Stimulated activated naive CD8-positive, alpha-beta T cell treated with anti-CD3 and anti-CD28 coated beads, Interleukin-15, Interleukin-2, amounts not matched to agents 100 ng/mL and 50 ng/mL, for 24 hours (primary cell): ENCODE measurements around the gene DPP3.

Experiments used
- H3K27ac Mint-ChIP-seq: one replicate; pipeline ENCODE4 v1.8.0; 2021; ENCODE audit warnings: mild to moderate bottlenecking, mixed read lengths
- H3K27me3 Mint-ChIP-seq: one replicate; pipeline ENCODE4 v1.8.0; 2021; ENCODE audit warnings: mixed read lengths
- H3K36me3 Mint-ChIP-seq: one replicate; pipeline ENCODE4 v1.8.0; 2021; ENCODE audit warnings: low read depth, mixed read lengths
- H3K4me1 Mint-ChIP-seq: one replicate; pipeline ENCODE4 v1.8.0; 2021; ENCODE audit warnings: low read depth, mixed read lengths
- H3K4me3 Mint-ChIP-seq: one replicate; pipeline ENCODE4 v1.8.0; 2021; ENCODE audit warnings: mild to moderate bottlenecking, mixed read lengths
- H3K9me3 Mint-ChIP-seq: one replicate; pipeline ENCODE4 v1.8.0; 2021; ENCODE audit warnings: mixed read lengths

The DPP3 gene

DNA sequence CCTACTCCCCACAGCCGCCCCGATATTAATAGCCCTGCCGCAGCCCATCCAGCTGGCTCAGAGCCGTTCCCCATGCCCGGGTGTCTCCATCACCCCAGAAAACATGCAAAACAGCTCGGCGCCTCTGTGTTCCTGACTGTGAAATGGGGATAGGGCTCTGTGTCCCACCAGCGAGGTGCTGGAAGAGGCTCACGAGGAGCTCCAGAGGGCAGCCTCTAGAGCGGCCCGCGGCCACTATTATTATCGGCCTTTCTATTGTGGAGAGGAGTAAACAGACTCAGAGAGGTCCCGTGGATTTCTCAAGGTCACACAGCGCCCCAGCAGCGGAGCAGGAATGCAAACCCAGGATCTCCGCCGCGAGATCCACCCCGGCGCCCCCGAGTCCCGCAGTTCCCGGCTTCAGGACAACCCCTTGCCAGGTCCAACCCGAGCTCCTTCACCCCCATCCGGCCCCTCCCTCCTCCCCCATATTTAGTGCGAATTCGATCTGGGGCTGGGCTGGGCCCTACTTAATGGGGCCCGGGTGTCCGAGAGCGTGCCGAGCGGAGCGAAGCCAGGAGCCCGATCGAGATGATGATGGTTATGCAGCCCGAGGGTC, 66.2 kb downstream of the DPP3 start, which contains the start of gene ACTN3:
TSS of gene ACTN3 (plus strand) at position 536 of the 598 bp plus-strand sequence. CDS start at position 571, 35 bp downstream.
- Mint-ChIP-seq H3K27ac (peak within 1 kb of the TSS; percentile 72), H3K4me1 (peaks cover 27% of the 10 kb centered on the region), H3K9me3 (no peaks in the 10 kb centered on the region), H3K27me3 (peaks cover 8% of the 10 kb centered on the region), H3K4me3 (peak within 1 kb of the TSS; percentile 81), H3K36me3 (peaks cover 9% of the 10 kb centered on the region)

DNA sequence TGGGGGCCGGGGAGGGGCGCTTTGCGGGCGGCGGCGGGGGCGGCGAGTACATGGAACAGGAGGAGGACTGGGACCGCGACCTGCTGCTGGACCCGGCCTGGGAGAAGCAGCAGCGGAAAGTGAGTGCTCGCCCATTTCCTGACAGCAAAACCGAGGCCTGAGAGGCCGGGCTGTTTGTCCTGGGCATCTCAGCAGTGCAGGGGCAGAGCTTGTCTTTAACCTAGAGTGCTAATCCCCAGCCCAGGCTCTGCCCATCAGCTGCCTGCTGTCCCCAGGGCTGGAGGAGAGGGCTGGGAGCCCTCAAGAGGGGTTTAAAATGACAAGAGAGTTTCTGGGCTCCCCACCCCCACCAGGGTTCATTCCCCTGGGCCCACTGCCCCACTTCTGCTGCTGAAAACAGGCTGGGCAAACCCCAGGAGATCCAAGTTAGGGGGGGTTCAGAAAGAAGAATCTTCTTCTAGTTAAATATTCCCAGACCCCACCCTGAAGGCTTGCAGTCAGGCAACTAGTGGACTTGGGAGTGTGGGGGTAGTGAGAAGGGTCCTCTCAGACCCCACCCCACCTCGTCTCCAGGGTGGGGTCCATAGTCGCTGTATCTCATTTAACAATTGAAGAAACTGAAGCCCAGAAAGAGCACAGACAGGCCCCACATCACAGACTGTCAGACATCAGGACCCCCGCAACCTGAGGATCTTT, 66.9 kb downstream of the DPP3 start:
- H3K36me3 Mint-ChIP-seq: peaks cover 6% of the 10 kb centered on the region
- peaks cover 8% of the 10 kb centered on the region for H3K27me3 Mint-ChIP-seq
- H3K4me3 Mint-ChIP-seq: peak overlapping the region; percentile 81
- peaks cover 24% of the 10 kb centered on the region for H3K4me1 Mint-ChIP-seq
- H3K9me3 Mint-ChIP-seq: no peaks in the 10 kb centered on the region
- no peak overlapping the region for H3K27ac Mint-ChIP-seq

- H3K9me3 Mint-ChIP-seq: no peaks in the 10 kb centered on the region
- no peak overlapping the region for H3K27ac Mint-ChIP-seq
- no peak overlapping the region for H3K4me3 Mint-ChIP-seq
- peaks cover under 1% of the 10 kb centered on the region for H3K36me3 Mint-ChIP-seq
- peaks cover 24% of the 10 kb centered on the region for H3K4me1 Mint-ChIP-seq
- H3K27me3 Mint-ChIP-seq: peaks cover 8% of the 10 kb centered on the region
Measured at GRCh38 chr11:66547662-66548009, 67.4 kb downstream of the DPP3 start.

GRCh38 chr11:66548041-66548440, 67.8 kb downstream of the DPP3 start:
- H3K27ac Mint-ChIP-seq: no peak overlapping the region
- H3K36me3 Mint-ChIP-seq: no peaks in the 10 kb centered on the region
- H3K4me1 Mint-ChIP-seq: peaks cover 23% of the 10 kb centered on the region
- peaks cover 8% of the 10 kb centered on the region for H3K27me3 Mint-ChIP-seq
- no peaks in the 10 kb centered on the region for H3K9me3 Mint-ChIP-seq
- H3K4me3 Mint-ChIP-seq: no peak overlapping the region

DNA sequence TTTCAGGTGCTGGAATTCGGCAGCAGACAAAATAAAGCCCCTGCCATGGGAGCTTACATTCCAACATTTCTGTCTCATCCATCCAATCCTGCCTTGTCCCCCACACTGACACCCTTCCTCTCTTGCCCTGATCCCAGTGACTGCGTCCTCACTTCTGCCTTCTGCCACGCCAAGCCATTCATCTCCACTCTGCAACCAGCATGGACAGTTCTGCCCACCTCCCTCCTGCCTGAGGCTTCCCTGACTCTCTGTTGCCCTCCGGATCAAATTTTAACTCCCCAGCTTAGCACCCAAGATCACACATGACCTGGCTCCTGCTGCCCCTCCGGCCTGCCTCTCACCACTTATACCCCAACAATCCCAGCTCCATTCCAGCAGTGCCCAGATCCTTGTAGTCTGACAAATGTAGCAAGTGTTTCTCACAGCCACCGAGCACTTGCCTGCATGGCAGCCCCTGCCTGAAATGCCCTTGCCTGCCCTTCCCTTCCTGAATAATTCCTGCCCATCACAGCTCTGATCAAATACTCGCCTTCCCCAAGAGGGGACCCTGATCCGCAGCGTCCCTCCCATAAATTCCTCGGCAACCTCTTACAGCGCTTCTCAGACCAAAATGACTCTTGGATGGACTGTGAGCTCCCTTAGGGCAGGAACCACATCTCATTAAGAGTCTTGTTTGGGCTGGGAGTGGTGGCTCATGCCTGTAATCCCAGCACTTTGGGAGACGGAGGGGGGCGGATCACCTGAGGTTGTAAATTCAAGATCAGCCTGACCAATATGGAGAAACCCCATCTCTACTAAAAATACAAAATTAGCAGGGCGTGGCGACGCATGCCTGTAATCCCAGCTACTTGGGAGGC, 68.8 kb downstream of the DPP3 start:
- Mint-ChIP-seq H3K36me3 (no peaks in the 10 kb centered on the region), H3K4me1 (peaks cover 14% of the 10 kb centered on the region), H3K27ac (no peak overlapping the region), H3K4me3 (no peak overlapping the region), H3K27me3 (peaks cover 8% of the 10 kb centered on the region), H3K9me3 (no peaks in the 10 kb centered on the region)

DNA sequence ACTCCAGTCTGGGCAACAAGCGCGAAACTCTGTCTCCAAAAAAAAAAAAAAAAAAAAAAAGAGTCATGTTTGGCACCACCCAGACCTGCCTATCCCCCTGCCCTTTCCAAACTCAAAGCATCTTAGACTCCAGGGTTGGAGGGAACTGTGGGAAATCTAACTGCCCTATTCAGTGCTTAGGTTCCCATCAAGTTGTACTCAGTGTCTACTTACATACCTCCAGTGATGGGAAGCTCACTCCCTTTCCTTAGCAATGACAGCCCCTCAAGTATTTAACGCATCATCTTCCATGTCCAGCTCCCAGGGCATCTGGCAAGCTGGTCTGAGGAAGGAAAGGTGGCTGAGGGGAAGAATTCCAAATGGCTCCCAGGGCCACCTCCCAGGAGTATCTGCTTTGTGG, 69.5 kb downstream of the DPP3 start:
- Mint-ChIP-seq H3K4me1 (peaks cover 9% of the 10 kb centered on the region), H3K36me3 (no peaks in the 10 kb centered on the region), H3K27ac (no peak overlapping the region), H3K27me3 (peaks cover 8% of the 10 kb centered on the region), H3K9me3 (no peaks in the 10 kb centered on the region), H3K4me3 (no peak overlapping the region)

- Mint-ChIP-seq H3K27me3 (peaks cover 8% of the 10 kb centered on the region), H3K36me3 (no peaks in the 10 kb centered on the region), H3K4me1 (peaks cover 4% of the 10 kb centered on the region), H3K27ac (no peak overlapping the region), H3K4me3 (no peak overlapping the region), H3K9me3 (no peaks in the 10 kb centered on the region)
Measured at GRCh38 chr11:66550887-66551286, 70.7 kb downstream of the DPP3 start.

GRCh38 chr11:66554602-66555001, 74.4 kb downstream of the DPP3 start:
- Mint-ChIP-seq H3K27me3 (peaks cover 16% of the 10 kb centered on the region), H3K36me3 (no peaks in the 10 kb centered on the region), H3K9me3 (no peaks in the 10 kb centered on the region), H3K4me1 (peaks cover 6% of the 10 kb centered on the region), H3K27ac (no peak overlapping the region), H3K4me3 (no peak overlapping the region)

- Mint-ChIP-seq H3K4me3 (no peak overlapping the region), H3K4me1 (peaks cover 6% of the 10 kb centered on the region), H3K27me3 (peaks cover 16% of the 10 kb centered on the region), H3K27ac (no peak overlapping the region), H3K9me3 (no peaks in the 10 kb centered on the region), H3K36me3 (no peaks in the 10 kb centered on the region)
Measured at GRCh38 chr11:66555416-66555815, 75.2 kb downstream of the DPP3 start.

GRCh38 chr11:66556086-66556485, 75.9 kb downstream of the DPP3 start:
- Mint-ChIP-seq H3K4me1 (peaks cover 6% of the 10 kb centered on the region), H3K27me3 (peaks cover 16% of the 10 kb centered on the region), H3K36me3 (no peaks in the 10 kb centered on the region), H3K27ac (no peak overlapping the region), H3K4me3 (no peak overlapping the region), H3K9me3 (no peaks in the 10 kb centered on the region)

- H3K9me3 Mint-ChIP-seq: no peaks in the 10 kb centered on the region
- peaks cover 16% of the 10 kb centered on the region for H3K27me3 Mint-ChIP-seq
- no peak overlapping the region for H3K4me3 Mint-ChIP-seq
- H3K36me3 Mint-ChIP-seq: no peaks in the 10 kb centered on the region
- H3K4me1 Mint-ChIP-seq: peaks cover 6% of the 10 kb centered on the region
- H3K27ac Mint-ChIP-seq: no peak overlapping the region
Measured at GRCh38 chr11:66557733-66558326, 77.6 kb downstream of the DPP3 start.
